ENCODE results near the gene FMO2.
A peak's percentile ranks its signal among the peaks of the same experiment; 100 is the strongest.

The FMO2 gene

DNA sequence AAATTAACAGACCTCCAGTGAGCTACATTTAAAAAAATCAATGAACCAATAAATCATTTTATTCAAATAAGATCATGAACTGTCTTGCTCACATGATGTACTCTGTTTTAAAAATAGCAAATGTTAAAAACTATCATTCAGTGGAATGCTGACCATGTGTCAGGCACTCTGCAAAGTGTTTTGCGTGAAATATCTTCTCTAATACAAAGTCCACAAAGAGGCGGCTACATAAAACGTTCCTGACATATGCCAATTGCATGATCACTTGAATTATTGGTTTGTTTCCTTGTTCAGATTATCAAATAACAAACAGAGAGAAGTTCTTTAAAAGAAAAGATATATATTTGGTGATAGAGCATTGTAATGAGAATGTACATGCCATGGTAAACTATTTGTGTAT, 10.7 kb downstream of the FMO2 start:
- H3K27me3 ChIP-seq (ENCODE audit: control insufficient read depth in 1 of 2, insufficient read depth in 1 of 2, low read length in 2 of 2): no peaks in the 10 kb centered on the region
- no peak overlapping the region for H3K4me2 ChIP-seq (ENCODE audit: low read length, poor library complexity, severe bottlenecking)
- no peaks in the 10 kb centered on the region for H3K79me1 ChIP-seq (replicated peaks; ENCODE audit: low read length, poor library complexity, severe bottlenecking)
- H2BK5ac ChIP-seq (ENCODE audit: low read depth, low read length, poor library complexity, severe bottlenecking): no peak overlapping the region
- no peak overlapping the region for H2AK5ac ChIP-seq (ENCODE audit: low read length, severe bottlenecking)
- H3K18ac ChIP-seq (ENCODE audit: low read depth in 1 of 2, low read length in 2 of 2): no peak overlapping the region
- no peak overlapping the region for H2BK15ac ChIP-seq (ENCODE audit: low read depth, poor library complexity, severe bottlenecking)
- 100% methylated on average over 1 of the region's 3 CpGs for WGBS
- H2AFZ ChIP-seq (ENCODE audit: low read depth, low read length): no peak overlapping the region
- no peaks in the 10 kb centered on the region for H3K36me3 ChIP-seq (ENCODE audit: control insufficient read depth in 1 of 2, insufficient read depth in 2 of 2, low read depth in 1 of 2, low read length in 2 of 2)
- H4K8ac ChIP-seq (ENCODE audit: low read length): no peak overlapping the region
- no peaks in the 10 kb centered on the region for H3K9me3 ChIP-seq (ENCODE audit: control insufficient read depth, low read length)
- H3K4ac ChIP-seq (ENCODE audit: low read depth in 1 of 2, low read length in 2 of 2): no peak overlapping the region
- no peaks in the 10 kb centered on the region for H3K4me1 ChIP-seq (ENCODE audit: control insufficient read depth, insufficient read depth, low read depth, low read length)
- no peak overlapping the region for H4K91ac ChIP-seq (ENCODE audit: low read length)
- no peak overlapping the region for H3K27ac ChIP-seq (ENCODE audit: low read length, poor library complexity, severe bottlenecking)
- H3K9ac ChIP-seq (ENCODE audit: low read length): no peak overlapping the region
- no peak for DNase-seq
- no peak overlapping the region for H2BK12ac ChIP-seq (ENCODE audit: low read length in 2 of 2)
- no peak overlapping the region for H3K4me3 ChIP-seq (ENCODE audit: insufficient read depth in 1 of 2, low read depth in 1 of 2, low read length in 2 of 2)
- H3K14ac ChIP-seq (ENCODE audit: low read length in 2 of 2): no peak overlapping the region
- H2BK120ac ChIP-seq (ENCODE audit: low read depth, low read length): no peak overlapping the region
- no peak overlapping the region for H3K23ac ChIP-seq (ENCODE audit: low read length in 2 of 2)

DNA sequence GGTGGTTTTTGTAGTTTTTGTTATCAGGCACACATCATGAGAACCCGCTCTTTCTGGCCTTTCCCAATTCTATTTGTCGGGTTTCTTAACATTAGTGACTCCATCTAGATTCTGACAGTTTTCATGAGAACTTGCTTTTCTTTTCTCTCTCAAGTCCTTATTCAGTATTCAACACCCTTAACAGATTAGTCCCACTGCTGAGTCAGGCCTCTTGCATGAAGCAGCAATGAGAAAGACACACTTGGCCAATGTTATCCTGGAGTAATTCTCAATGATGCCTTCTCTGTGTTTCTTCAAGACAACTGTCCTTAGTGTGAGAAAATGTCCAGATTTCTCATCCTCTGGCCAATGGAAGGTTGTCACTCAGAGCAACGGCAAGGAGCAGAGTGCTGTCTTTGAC, 11.3 kb downstream of the FMO2 start:
- no peak overlapping the region for H3K9ac ChIP-seq (ENCODE audit: low read length)
- H2BK15ac ChIP-seq (ENCODE audit: low read depth, poor library complexity, severe bottlenecking): no peak overlapping the region
- no peak overlapping the region for H2AFZ ChIP-seq (ENCODE audit: low read depth, low read length)
- H2AK5ac ChIP-seq (ENCODE audit: low read length, severe bottlenecking): no peak overlapping the region
- H3K4me3 ChIP-seq (ENCODE audit: insufficient read depth in 1 of 2, low read depth in 1 of 2, low read length in 2 of 2): no peak overlapping the region
- no peaks in the 10 kb centered on the region for H3K27me3 ChIP-seq (ENCODE audit: control insufficient read depth in 1 of 2, insufficient read depth in 1 of 2, low read length in 2 of 2)
- H2BK5ac ChIP-seq (ENCODE audit: low read depth, low read length, poor library complexity, severe bottlenecking): no peak overlapping the region
- no peak for DNase-seq
- no peak overlapping the region for H2BK12ac ChIP-seq (ENCODE audit: low read length in 2 of 2)
- no peak overlapping the region for H3K14ac ChIP-seq (ENCODE audit: low read length in 2 of 2)
- no peak overlapping the region for H3K4me2 ChIP-seq (ENCODE audit: low read length, poor library complexity, severe bottlenecking)
- no peaks in the 10 kb centered on the region for H3K4me1 ChIP-seq (ENCODE audit: control insufficient read depth, insufficient read depth, low read depth, low read length)
- H3K9me3 ChIP-seq (ENCODE audit: control insufficient read depth, low read length): no peaks in the 10 kb centered on the region
- H4K8ac ChIP-seq (ENCODE audit: low read length): no peak overlapping the region
- no peak overlapping the region for H4K91ac ChIP-seq (ENCODE audit: low read length)
- H3K4ac ChIP-seq (ENCODE audit: low read depth in 1 of 2, low read length in 2 of 2): no peak overlapping the region
- H3K23ac ChIP-seq (ENCODE audit: low read length in 2 of 2): peak overlapping the region in 1 of 2 experiments; percentile 1
- 90% methylated on average over 3 of the region's 3 CpGs for WGBS
- no peaks in the 10 kb centered on the region for H3K36me3 ChIP-seq (ENCODE audit: control insufficient read depth in 1 of 2, insufficient read depth in 2 of 2, low read depth in 1 of 2, low read length in 2 of 2)
- no peak overlapping the region for H3K27ac ChIP-seq (ENCODE audit: low read length, poor library complexity, severe bottlenecking)
- no peak overlapping the region for H2BK120ac ChIP-seq (ENCODE audit: low read depth, low read length)
- no peaks in the 10 kb centered on the region for H3K79me1 ChIP-seq (replicated peaks; ENCODE audit: low read length, poor library complexity, severe bottlenecking)
- H3K18ac ChIP-seq (ENCODE audit: low read depth in 1 of 2, low read length in 2 of 2): no peak overlapping the region

DNA sequence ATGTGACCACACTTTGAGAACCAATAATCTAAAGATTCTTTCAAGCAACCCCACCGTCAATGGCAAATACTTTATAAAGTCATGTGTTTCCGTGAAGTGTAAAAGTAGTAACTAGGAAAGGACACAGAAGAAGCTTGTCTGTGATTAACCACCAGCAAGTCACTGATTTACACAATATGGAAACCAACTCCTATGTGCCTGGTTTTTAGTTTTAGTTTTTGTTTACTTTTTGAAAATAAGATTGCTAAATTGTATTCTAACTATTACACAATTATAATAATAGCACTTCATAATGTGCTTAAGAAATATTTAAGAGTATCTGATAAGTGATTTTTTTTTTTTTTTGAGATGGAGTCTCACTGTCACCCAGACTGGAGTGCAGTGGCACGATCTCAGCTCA, 13.0 kb downstream of the FMO2 start:
- no peak overlapping the region for H2BK120ac ChIP-seq (ENCODE audit: low read depth, low read length)
- no peak overlapping the region for H3K4me3 ChIP-seq (ENCODE audit: insufficient read depth in 1 of 2, low read depth in 1 of 2, low read length in 2 of 2)
- no peaks in the 10 kb centered on the region for H3K27me3 ChIP-seq (ENCODE audit: control insufficient read depth in 1 of 2, insufficient read depth in 1 of 2, low read length in 2 of 2)
- H4K91ac ChIP-seq (ENCODE audit: low read length): no peak overlapping the region
- H3K27ac ChIP-seq (ENCODE audit: low read length, poor library complexity, severe bottlenecking): no peak overlapping the region
- H3K23ac ChIP-seq (ENCODE audit: low read length in 2 of 2): no peak overlapping the region
- no CpG with 5 or more reads among the region's 3 CpGs for WGBS
- H2BK15ac ChIP-seq (ENCODE audit: low read depth, poor library complexity, severe bottlenecking): no peak overlapping the region
- no peaks in the 10 kb centered on the region for H3K79me1 ChIP-seq (replicated peaks; ENCODE audit: low read length, poor library complexity, severe bottlenecking)
- no peak overlapping the region for H3K4ac ChIP-seq (ENCODE audit: low read depth in 1 of 2, low read length in 2 of 2)
- no peaks in the 10 kb centered on the region for H3K9me3 ChIP-seq (ENCODE audit: control insufficient read depth, low read length)
- no peak overlapping the region for H3K4me2 ChIP-seq (ENCODE audit: low read length, poor library complexity, severe bottlenecking)
- no peaks in the 10 kb centered on the region for H3K4me1 ChIP-seq (ENCODE audit: control insufficient read depth, insufficient read depth, low read depth, low read length)
- H2AK5ac ChIP-seq (ENCODE audit: low read length, severe bottlenecking): no peak overlapping the region
- no peak overlapping the region for H2AFZ ChIP-seq (ENCODE audit: low read depth, low read length)
- H3K9ac ChIP-seq (ENCODE audit: low read length): no peak overlapping the region
- no peak overlapping the region for H3K14ac ChIP-seq (ENCODE audit: low read length in 2 of 2)
- H3K36me3 ChIP-seq (ENCODE audit: control insufficient read depth in 1 of 2, insufficient read depth in 2 of 2, low read depth in 1 of 2, low read length in 2 of 2): no peaks in the 10 kb centered on the region
- DNase-seq: no peak
- no peak overlapping the region for H2BK12ac ChIP-seq (ENCODE audit: low read length in 2 of 2)
- H3K18ac ChIP-seq (ENCODE audit: low read depth in 1 of 2, low read length in 2 of 2): no peak overlapping the region
- H4K8ac ChIP-seq (ENCODE audit: low read length): no peak overlapping the region
- no peak overlapping the region for H2BK5ac ChIP-seq (ENCODE audit: low read depth, low read length, poor library complexity, severe bottlenecking)

DNA sequence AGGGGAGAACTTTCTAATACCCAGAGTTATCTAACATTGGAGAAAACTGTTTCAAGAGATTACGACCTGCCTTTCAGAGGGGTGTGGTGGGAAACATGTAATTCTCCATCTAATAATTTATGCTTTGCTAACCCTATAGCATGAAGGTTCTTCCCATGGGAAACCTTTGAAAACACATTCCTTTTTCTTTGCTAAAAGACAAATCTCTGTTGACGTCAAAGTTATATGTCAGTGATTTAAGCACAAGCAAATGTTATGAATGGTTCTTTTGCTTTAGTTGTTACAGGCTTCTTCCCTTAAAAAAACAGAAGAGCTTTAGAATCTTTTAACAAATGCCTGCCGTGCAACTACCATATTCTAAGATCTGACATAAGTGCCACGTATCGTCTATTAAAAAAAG, 19.2 kb downstream of the FMO2 start:
- no peaks in the 10 kb centered on the region for H3K9me3 ChIP-seq (ENCODE audit: control insufficient read depth, low read length)
- H3K4me2 ChIP-seq (ENCODE audit: low read length, poor library complexity, severe bottlenecking): no peak overlapping the region
- no peak overlapping the region for H2BK15ac ChIP-seq (ENCODE audit: low read depth, poor library complexity, severe bottlenecking)
- H4K91ac ChIP-seq (ENCODE audit: low read length): no peak overlapping the region
- no peak overlapping the region for H3K18ac ChIP-seq (ENCODE audit: low read depth in 1 of 2, low read length in 2 of 2)
- no peaks in the 10 kb centered on the region for H3K36me3 ChIP-seq (ENCODE audit: control insufficient read depth in 1 of 2, insufficient read depth in 2 of 2, low read depth in 1 of 2, low read length in 2 of 2)
- WGBS: 85% methylated on average over 3 of the region's 5 CpGs
- H3K4me3 ChIP-seq (ENCODE audit: insufficient read depth in 1 of 2, low read depth in 1 of 2, low read length in 2 of 2): no peak overlapping the region
- H3K27me3 ChIP-seq (ENCODE audit: control insufficient read depth in 1 of 2, insufficient read depth in 1 of 2, low read length in 2 of 2): peaks cover 0 to 10% of the 10 kb centered on the region in 2 experiments
- no peaks in the 10 kb centered on the region for H3K79me1 ChIP-seq (replicated peaks; ENCODE audit: low read length, poor library complexity, severe bottlenecking)
- H3K14ac ChIP-seq (ENCODE audit: low read length in 2 of 2): no peak overlapping the region
- H2BK12ac ChIP-seq (ENCODE audit: low read length in 2 of 2): no peak overlapping the region
- no peak for DNase-seq
- no peak overlapping the region for H3K23ac ChIP-seq (ENCODE audit: low read length in 2 of 2)
- H2BK5ac ChIP-seq (ENCODE audit: low read depth, low read length, poor library complexity, severe bottlenecking): no peak overlapping the region
- H2AK5ac ChIP-seq (ENCODE audit: low read length, severe bottlenecking): no peak overlapping the region
- H2AFZ ChIP-seq (ENCODE audit: low read depth, low read length): no peak overlapping the region
- H4K8ac ChIP-seq (ENCODE audit: low read length): no peak overlapping the region
- no peak overlapping the region for H2BK120ac ChIP-seq (ENCODE audit: low read depth, low read length)
- no peak overlapping the region for H3K27ac ChIP-seq (ENCODE audit: low read length, poor library complexity, severe bottlenecking)
- no peak overlapping the region for H3K4ac ChIP-seq (ENCODE audit: low read depth in 1 of 2, low read length in 2 of 2)
- no peaks in the 10 kb centered on the region for H3K4me1 ChIP-seq (ENCODE audit: control insufficient read depth, insufficient read depth, low read depth, low read length)
- no peak overlapping the region for H3K9ac ChIP-seq (ENCODE audit: low read length)

Data from mesenchymal stem cell (in vitro differentiated cells and primary cell).